Gastrocnemius medialis (tissue), 4 donors: ENCODE data around the gene ADAT2.

ENCODE experiments used
- CTCF ChIP-seq, 5 experiments: fragments of 450-650 bp in 3 of 5; fragments of 200-600 bp in 2 of 5; sonication (generic) in 2 of 5; IDR thresholded peaks in 4 of 5; conservative IDR thresholded peaks in 1 of 5; 1 replicate in 4 of 5; 2 replicates in 1 of 5; pipeline ENCODE4 v1.5.1; 2016 to 2019; ENCODE audit warnings: antibody characterized with exemption in 5 of 5, mild to moderate bottlenecking in 3 of 5, moderate library complexity in 3 of 5
- POLR2A ChIP-seq, 2 donors: fragments of 450-650 bp; IDR thresholded peaks; one replicate each; pipeline ENCODE4 v1.6.1; 2017; ENCODE audit warnings: antibody characterized with exemption in 2 of 2, mild to moderate bottlenecking in 2 of 2, moderate library complexity in 2 of 2

DNA sequence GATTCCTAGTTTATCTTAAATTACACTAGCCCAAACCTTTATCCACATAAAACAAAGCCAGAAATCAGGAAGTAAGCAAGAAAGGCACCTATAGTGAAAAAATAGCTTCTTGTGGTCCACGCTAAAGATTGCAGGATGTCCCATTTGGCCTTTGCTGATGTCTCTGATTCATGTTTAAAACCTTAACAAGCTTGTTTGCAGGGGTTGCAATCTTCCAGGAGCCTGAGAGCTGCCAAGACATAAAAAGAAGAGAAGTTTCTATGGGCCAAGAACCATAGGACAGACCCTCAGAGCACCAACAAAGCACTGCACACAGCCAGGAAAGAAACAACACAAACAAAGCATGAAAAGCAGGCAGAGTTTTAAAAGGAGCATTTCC, 49.4 kb downstream of the ADAT2 start:
- TF ChIP-seq CTCF (IDR thresholded peaks at IDR 0.05 in 4 of 5, conservative IDR thresholded peaks at IDR 0.05 in 1 of 5), result no peak
- no peak for TF ChIP-seq POLR2A (IDR thresholded peaks at IDR 0.05)
